ENCODE measurements around the gene SLCO2A1.

SLCO2A1 gene

GRCh38 chr3:133928903-133929607, 100.7 kb downstream of the SLCO2A1 start:
- no peak for DNase-seq

GRCh38 chr3:133928136-133928893, 101.4 kb downstream of the SLCO2A1 start:
- DNase-seq = no peak

DNA sequence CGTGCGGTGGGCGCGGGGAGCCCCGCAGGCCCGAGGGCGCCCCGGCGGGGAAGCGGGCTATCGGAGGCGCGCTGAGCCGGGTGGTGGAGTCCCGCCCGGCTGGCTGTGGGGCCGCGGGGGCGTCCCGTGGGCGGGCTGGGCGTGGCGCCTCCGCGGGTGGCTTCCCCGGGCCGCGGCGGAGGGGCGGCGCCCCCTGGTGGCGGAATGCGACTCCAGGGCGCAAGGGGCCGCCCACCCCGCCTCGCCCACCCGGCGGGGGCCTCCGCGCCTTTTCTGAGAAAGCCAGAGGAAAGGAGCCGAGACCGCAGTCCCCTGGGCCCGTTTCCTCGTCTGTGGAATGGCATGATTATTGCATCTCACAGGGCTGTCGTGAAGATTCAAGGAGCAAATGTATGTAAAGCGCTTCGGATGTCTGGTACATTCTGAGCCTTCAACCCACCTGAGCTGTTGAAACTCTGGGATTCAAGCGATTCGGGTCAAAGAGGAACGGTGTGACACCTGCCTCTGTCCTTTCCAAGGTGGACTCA, 102.1 kb downstream of the SLCO2A1 start:
- DNase-seq = peak; percentile 36

GRCh38 chr3:133926736-133927539, 102.8 kb downstream of the SLCO2A1 start:
- DNase-seq = no peak

DNA sequence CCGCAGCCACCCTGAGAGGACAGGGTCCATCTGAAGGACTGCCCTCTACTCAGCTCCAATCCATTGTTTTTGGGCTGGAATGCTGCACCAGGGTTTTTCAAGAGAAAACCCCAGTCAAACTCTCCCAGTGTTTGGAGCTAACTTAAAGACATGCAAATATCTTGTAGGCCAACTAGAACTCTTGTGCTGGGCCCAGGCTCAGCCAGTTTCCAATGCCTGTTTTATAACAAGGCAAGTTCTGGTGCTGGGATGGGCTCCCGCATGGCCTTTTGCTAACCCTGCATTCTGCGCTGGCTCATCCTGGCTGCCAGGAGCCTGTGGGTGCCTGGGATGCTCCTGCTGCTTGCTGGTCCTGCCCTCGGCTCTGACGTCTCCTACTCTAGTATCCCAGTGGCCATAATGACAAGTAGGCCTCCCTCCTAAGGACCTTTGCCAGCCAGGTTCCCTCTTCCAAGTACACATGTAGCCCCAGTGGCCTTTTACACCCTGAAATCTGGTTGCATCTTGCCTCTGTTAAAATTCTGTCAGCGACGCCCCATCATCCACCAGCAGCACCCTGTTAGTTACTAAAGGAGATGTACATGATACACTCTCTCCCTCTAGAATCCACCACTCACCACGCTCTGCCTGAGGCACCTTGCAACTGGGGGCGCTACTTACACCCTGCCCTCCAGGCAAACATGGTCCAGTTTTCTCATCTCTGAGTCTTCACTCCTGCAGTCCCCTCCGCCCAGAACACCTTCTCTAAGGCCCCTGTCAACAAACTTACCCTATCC, 103.6 kb downstream of the SLCO2A1 start:
- DNase-seq = no peak

- DNase-seq = no peak
These were observed 105.7 kb downstream of the SLCO2A1 start for GRCh38 chr3:133924041-133924440.

GRCh38 chr3:133921592-133921991, 108.1 kb downstream of the SLCO2A1 start:
- no peak for DNase-seq

DNA sequence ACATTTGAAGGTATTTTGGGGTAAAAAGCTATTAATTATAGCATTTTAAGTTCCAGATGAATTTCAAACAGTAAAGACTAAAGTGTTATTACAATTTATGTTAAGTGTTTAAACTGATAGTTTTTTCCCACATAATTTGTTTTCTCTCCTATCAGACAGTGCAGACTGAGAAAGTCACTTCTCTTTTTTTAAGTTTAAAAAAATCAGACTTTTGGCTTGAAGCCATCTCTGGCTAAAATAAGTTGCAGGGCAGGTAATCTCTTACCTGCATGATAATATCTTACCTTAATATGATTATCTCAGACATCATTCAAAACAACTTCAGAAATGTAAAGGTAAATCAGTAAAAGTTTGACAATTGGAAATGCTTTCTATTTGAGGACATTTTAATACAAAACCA, 112.6 kb downstream of the SLCO2A1 start:
- DNase-seq = no peak

DNA sequence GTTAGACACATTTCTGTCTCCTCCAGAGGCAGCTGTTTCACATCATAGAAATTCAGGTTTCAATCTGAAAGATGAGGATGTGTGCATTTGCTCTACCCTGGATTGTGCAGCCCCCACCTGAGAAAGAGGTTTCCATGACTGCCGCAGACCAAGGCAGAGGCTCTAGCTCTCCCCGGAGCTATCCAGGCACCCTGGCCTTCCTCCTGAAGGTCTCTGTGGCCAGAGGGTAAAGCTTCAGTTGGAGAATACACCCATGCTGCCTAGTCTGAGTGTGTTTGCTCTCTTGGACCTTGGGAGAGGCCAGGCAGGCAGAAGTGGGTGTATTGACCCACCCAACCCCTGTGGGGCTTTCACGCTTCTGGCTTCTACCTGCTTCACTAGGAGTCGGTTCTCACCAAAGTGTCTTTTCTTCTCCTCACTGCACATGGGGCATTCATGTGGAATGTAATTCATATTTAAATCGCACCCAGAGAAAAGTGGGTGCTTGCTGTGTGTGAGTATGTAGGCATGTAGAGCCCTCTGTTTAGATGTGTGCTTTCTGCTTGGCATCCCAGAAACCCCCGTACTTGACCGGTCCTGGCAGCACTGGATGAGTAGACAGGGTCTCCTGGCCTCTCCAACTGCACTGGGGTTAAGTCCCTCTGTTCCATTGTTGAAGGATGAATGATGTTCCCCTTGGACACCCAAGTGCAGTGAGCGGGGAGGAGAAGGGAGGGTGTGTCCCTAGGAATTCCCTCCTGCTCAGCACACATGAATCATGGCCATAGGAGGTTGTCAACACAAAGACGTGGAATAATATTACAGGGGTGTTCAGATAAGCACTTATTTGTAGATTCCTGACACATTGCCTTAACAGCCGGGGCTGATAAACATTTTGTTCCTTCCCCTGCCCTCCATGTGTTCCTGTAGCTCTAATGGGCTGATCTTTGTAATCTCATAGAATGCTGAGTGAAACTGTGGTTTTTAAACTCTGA, 113.8 kb downstream of the SLCO2A1 start:
- DNase-seq = no peak

GRCh38 chr3:133914839-133915600, 114.7 kb downstream of the SLCO2A1 start:
- no peak for DNase-seq

DNA sequence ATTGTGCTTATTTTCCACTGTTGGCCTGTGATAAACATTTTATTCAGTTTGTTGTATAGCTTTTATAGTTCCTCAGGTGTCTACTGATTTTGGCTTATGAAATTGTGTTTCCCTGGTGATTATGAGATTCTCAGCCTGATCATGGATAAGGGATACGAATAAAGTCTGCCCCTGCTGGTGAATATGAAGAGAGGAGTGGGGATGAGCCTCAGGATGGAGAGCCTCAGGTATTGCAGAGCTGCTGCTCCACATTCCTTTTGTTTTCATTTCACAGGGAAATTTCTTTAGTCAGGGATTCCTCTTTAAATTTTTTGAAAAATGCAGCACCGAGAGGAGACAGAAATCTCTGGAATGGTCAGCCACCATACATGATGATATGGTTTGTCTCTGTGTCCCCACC, 119.3 kb downstream of the SLCO2A1 start:
- no peak for DNase-seq

GRCh38 chr3:133905376-133905775, 124.3 kb downstream of the SLCO2A1 start:
- no peak for DNase-seq

GRCh38 chr3:133901847-133902246, 127.9 kb downstream of the SLCO2A1 start:
- DNase-seq = no peak

- DNase-seq = no peak
These were observed 128.6 kb downstream of the SLCO2A1 start for GRCh38 chr3:133901083-133901482.

GRCh38 chr3:133899311-133899710, 130.4 kb downstream of the SLCO2A1 start:
- DNase-seq = no peak

- DNase-seq = no peak
These were observed 132.2 kb downstream of the SLCO2A1 start for GRCh38 chr3:133897547-133897946.

GRCh38 chr3:133896002-133896761, 133.5 kb downstream of the SLCO2A1 start:
- no peak for DNase-seq

- peak; percentile 24 for DNase-seq
These were observed 134.3 kb downstream of the SLCO2A1 start, which contains the start of gene RAB6B for GRCh38 chr3:133895208-133896001. Gene RAB6B (minus strand): TSS chr3:133895882. CDS start chr3:133895466, 416 bp downstream.
